KMS-11 (cell line): Measurements from ENCODE around the gene PTPRK.

Source experiments
- H2AFZ ChIP-seq: fragments of 200-600 bp; sonication (generic); 2 replicates; pipeline ENCODE4 v1.6.1; 2016; ENCODE audit warnings: antibody characterized with exemption, mixed run types, low read depth
- H3K27ac ChIP-seq: fragments of 200-600 bp; sonication (generic); 2 replicates; pipeline ENCODE4 v1.6.1; 2016; ENCODE audit warnings: mild to moderate bottlenecking, mixed run types
- H3K27me3 ChIP-seq: fragments of 200-600 bp; sonication (generic); 2 replicates; pipeline ENCODE4 v1.6.1; 2017; ENCODE audit warnings: mild to moderate bottlenecking, low read depth, mixed run types, moderate library complexity; ENCODE audit not compliant: insufficient read depth
- H3K36me3 ChIP-seq: fragments of 200-600 bp; sonication (generic); 2 replicates; pipeline ENCODE4 v1.6.1; 2017; ENCODE audit warnings: mild to moderate bottlenecking, mixed run types; ENCODE audit not compliant: insufficient read depth
- H3K4me1 ChIP-seq: fragments of 200-600 bp; sonication (generic); 2 replicates; pipeline ENCODE4 v1.6.1; 2016; ENCODE audit warnings: mild to moderate bottlenecking, low read depth, mixed run types; ENCODE audit not compliant: poor library complexity, severe bottlenecking
- H3K4me2 ChIP-seq: fragments of 200-600 bp; sonication (generic); 2 replicates; pipeline ENCODE4 v1.7.0; 2016; ENCODE audit warnings: mild to moderate bottlenecking, mixed run types
- H3K4me3 ChIP-seq: fragments of 200-600 bp; sonication (generic); IDR thresholded peaks from 2 replicates; pipeline ENCODE4 v1.6.1; 2017; ENCODE audit warnings: low read depth, low read length, mixed read lengths; ENCODE audit not compliant: insufficient read depth
- H3K79me2 ChIP-seq: fragments of 200-600 bp; sonication (generic); 2 replicates; pipeline ENCODE4 v1.6.1; 2016; ENCODE audit warnings: low read depth, mixed run types; ENCODE audit not compliant: insufficient read depth
- H3K9ac ChIP-seq: fragments of 200-600 bp; sonication (generic); 2 replicates; pipeline ENCODE4 v1.6.1; 2016; ENCODE audit warnings: mild to moderate bottlenecking, mixed run types
- H4K20me1 ChIP-seq: fragments of 200-600 bp; sonication (generic); 2 replicates; pipeline ENCODE4 v1.6.1; 2016; ENCODE audit warnings: mild to moderate bottlenecking, mixed run types; ENCODE audit not compliant: insufficient read depth
- CTCF ChIP-seq: fragments of 200-600 bp; sonication (generic); conservative IDR thresholded peaks from 2 replicates; pipeline ENCODE4 v1.6.1; 2017; ENCODE audit warnings: low read depth, mild to moderate bottlenecking, antibody characterized with exemption, low read length, moderate library complexity, mixed read lengths

PTPRK gene

GRCh38 chr6:128479991-128480390, 40.4 kb downstream of the PTPRK start:
- no peaks in the 10 kb centered on the region for H3K27me3 ChIP-seq
- peak overlapping the region; percentile 21; the same call in 1 of the 2 replicates for H3K4me2 ChIP-seq
- no peaks in the 10 kb centered on the region for H3K36me3 ChIP-seq
- no peaks in the 10 kb centered on the region for H4K20me1 ChIP-seq
- TF ChIP-seq CTCF = no peak
- peaks cover 31% of the 10 kb centered on the region for H3K79me2 ChIP-seq
- H3K4me3 ChIP-seq = no peak overlapping the region
- H3K9ac ChIP-seq = no peak overlapping the region
- peaks cover 40% of the 10 kb centered on the region for H3K4me1 ChIP-seq
- no peak overlapping the region for H2AFZ ChIP-seq
- no peak overlapping the region for H3K27ac ChIP-seq

- H3K4me3 ChIP-seq = no peak overlapping the region
- H4K20me1 ChIP-seq = no peaks in the 10 kb centered on the region
- no peak overlapping the region for H2AFZ ChIP-seq
- TF ChIP-seq CTCF = no peak
- no peak overlapping the region for H3K27ac ChIP-seq
- no peaks in the 10 kb centered on the region for H3K27me3 ChIP-seq
- no peak overlapping the region for H3K9ac ChIP-seq
- peaks cover 40% of the 10 kb centered on the region for H3K4me1 ChIP-seq
- H3K36me3 ChIP-seq = no peaks in the 10 kb centered on the region
- H3K79me2 ChIP-seq = peaks cover 37% of the 10 kb centered on the region
- H3K4me2 ChIP-seq = peak overlapping the region; percentile 62
Measured at GRCh38 chr6:128479048-128479666, 41.2 kb downstream of the PTPRK start.

GRCh38 chr6:128478230-128479047, 42.0 kb downstream of the PTPRK start:
- no peak overlapping the region for H2AFZ ChIP-seq
- TF ChIP-seq CTCF = no peak
- H3K4me3 ChIP-seq = no peak overlapping the region
- peak overlapping the region; percentile 62 for H3K4me2 ChIP-seq
- H3K27me3 ChIP-seq = no peaks in the 10 kb centered on the region
- H3K4me1 ChIP-seq = peaks cover 40% of the 10 kb centered on the region
- no peaks in the 10 kb centered on the region for H3K36me3 ChIP-seq
- H3K79me2 ChIP-seq = peaks cover 42% of the 10 kb centered on the region
- peak overlapping the region; percentile 16; the same call in 1 of the 2 replicates for H3K27ac ChIP-seq
- no peaks in the 10 kb centered on the region for H4K20me1 ChIP-seq
- peak overlapping the region; percentile 28; the same call in 1 of the 2 replicates for H3K9ac ChIP-seq

GRCh38 chr6:128474933-128475332, 45.5 kb downstream of the PTPRK start:
- no peak overlapping the region for H3K4me2 ChIP-seq
- no peaks in the 10 kb centered on the region for H4K20me1 ChIP-seq
- H3K4me3 ChIP-seq = no peak overlapping the region
- H3K4me1 ChIP-seq = peaks cover 25% of the 10 kb centered on the region
- no peak overlapping the region for H2AFZ ChIP-seq
- H3K27me3 ChIP-seq = no peaks in the 10 kb centered on the region
- peaks cover 42% of the 10 kb centered on the region for H3K79me2 ChIP-seq
- H3K27ac ChIP-seq = no peak overlapping the region
- no peak for TF ChIP-seq CTCF
- H3K36me3 ChIP-seq = no peaks in the 10 kb centered on the region
- no peak overlapping the region for H3K9ac ChIP-seq
